HG03521 (cell line): Measurements from ENCODE around the gene TACC2.
A peak's percentile ranks its signal among the peaks of the same experiment; 100 is the strongest.
"Not testable (repeated sequence)": the region's sequence is repeated elsewhere in the genome, so short reads cannot be mapped to it uniquely, and the experiment has no call there.

Experiments used
- ATAC-seq: cut with Tn5 transposase; IDR thresholded peaks from one replicate; pipeline ENCODE4 v1.9.1; 2021; ENCODE audit warnings: mild to moderate bottlenecking, moderate library complexity; ENCODE audit not compliant: unreplicated experiment

Gene TACC2, protein sequence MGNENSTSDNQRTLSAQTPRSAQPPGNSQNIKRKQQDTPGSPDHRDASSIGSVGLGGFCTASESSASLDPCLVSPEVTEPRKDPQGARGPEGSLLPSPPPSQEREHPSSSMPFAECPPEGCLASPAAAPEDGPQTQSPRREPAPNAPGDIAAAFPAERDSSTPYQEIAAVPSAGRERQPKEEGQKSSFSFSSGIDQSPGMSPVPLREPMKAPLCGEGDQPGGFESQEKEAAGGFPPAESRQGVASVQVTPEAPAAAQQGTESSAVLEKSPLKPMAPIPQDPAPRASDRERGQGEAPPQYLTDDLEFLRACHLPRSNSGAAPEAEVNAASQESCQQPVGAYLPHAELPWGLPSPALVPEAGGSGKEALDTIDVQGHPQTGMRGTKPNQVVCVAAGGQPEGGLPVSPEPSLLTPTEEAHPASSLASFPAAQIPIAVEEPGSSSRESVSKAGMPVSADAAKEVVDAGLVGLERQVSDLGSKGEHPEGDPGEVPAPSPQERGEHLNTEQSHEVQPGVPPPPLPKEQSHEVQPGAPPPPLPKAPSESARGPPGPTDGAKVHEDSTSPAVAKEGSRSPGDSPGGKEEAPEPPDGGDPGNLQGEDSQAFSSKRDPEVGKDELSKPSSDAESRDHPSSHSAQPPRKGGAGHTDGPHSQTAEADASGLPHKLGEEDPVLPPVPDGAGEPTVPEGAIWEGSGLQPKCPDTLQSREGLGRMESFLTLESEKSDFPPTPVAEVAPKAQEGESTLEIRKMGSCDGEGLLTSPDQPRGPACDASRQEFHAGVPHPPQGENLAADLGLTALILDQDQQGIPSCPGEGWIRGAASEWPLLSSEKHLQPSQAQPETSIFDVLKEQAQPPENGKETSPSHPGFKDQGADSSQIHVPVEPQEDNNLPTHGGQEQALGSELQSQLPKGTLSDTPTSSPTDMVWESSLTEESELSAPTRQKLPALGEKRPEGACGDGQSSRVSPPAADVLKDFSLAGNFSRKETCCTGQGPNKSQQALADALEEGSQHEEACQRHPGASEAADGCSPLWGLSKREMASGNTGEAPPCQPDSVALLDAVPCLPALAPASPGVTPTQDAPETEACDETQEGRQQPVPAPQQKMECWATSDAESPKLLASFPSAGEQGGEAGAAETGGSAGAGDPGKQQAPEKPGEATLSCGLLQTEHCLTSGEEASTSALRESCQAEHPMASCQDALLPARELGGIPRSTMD (N-terminal part only)

GRCh38 chr10:121988361-121989324 is at the start of gene TACC2:
Gene TACC2 (plus strand): TSS chr10:121989163. CDS start chr10:122021982, 32,819 bp downstream.
- ATAC-seq: no peak

DNA sequence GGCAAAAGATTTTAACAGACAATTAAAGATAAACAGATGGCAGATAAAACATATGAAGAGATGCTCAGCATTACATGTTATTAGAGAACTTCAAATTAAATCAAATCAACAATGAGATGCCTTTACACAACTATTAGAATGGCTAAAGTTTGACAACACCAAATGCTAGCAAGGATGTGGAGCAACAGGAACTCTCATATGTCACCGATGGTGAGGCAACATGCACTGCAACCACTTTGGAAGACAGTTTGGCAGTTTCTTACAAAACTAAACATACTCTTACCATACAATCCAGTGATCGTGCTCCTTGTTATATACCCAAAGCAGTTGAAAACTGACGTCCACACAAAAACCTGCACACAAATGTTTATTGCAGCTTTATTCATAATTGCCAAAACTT is 47.4 kb upstream of the TACC2 start:
- ATAC-seq: no peak

- no peak for ATAC-seq
Measured at GRCh38 chr10:121942749-121943416, 46.1 kb upstream of the TACC2 start.

GRCh38 chr10:121947343-121948330 is 41.3 kb upstream of the TACC2 start:
- ATAC-seq: no peak

GRCh38 chr10:121949049-121949448 is 39.9 kb upstream of the TACC2 start:
- ATAC-seq: no peak

GRCh38 chr10:121949451-121949850 is 39.5 kb upstream of the TACC2 start:
- ATAC-seq: no peak

DNA sequence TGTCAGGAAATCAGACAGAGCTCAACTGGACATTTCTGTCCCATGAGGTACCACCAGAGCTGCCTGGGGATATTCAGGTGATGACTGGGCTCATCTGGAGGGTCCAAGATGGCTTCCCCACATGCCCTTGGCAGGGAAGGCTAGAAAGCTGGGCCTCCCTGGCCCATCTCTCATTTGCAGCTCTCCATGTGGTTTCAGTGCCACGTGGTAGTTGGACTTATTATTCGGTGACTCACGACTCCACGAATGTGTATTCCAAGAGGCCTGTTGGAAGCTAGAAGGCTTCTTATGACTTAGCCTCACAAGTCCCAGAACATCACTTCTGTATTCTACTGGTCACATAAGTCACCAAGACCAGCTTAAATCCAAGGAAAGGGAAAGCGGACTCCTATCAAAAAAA is 36.7 kb upstream of the TACC2 start:
- no peak for ATAC-seq

DNA sequence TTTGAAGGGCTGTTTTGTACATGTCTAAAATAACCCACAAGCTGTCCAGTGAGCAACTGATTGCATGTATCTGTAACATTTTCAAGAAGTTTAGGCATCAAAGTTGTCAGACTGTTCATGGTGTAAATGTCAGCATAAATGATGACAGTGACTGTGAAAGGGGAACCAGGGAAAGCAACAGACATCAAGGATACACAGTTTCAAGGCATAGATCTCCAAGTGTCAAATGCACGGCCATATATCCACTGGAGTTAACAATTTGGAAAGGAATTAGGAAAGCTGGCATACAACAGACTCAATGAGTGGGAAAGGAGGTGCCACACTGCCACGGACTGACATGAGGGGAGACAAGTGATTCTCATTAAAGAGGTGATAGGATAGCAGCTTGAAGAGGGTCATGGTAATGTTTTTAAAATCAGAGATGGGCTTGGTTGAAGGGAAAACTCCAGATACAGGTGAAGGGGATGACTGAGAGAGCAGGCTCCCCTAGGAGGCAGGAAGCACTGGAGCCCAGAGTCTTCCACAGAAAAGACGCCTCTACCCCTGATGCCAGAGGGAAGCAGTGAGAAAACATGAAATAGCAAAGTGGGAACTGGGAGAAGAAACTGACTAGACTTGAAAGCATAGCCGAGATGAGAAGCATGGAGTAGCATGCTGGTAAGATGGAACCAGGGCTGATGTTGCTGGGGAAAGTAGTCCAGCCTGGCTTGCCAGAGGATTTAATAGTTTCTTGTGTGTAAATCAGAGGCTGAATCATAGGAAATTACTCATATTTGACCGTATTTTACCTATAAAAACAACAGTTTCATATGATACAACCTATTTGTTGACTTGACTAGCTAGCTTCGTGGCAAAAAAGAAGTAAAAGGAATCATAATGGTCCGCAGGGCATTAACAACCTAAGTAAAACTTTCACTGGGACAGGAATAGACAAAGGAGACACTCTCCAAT is 32.6 kb upstream of the TACC2 start:
- ATAC-seq: no peak

DNA sequence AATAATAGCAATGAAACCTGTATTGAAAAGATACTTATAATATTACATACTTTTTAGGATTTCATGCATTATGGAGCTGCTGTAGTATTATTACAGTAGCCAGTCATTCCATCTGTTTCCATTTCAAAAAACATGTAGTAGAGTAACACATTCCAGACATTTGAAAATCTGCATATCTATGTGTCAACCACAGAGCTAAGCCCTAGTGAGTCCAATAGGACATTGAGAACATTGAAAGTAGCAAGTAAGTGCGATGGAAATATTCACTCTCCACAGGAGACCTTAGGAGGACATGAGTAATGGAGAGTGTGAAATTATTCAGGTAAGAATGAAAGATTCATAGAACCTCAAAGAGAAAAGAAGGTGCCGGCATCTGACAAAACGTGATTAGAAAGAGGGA is 29.3 kb upstream of the TACC2 start:
- no peak for ATAC-seq

DNA sequence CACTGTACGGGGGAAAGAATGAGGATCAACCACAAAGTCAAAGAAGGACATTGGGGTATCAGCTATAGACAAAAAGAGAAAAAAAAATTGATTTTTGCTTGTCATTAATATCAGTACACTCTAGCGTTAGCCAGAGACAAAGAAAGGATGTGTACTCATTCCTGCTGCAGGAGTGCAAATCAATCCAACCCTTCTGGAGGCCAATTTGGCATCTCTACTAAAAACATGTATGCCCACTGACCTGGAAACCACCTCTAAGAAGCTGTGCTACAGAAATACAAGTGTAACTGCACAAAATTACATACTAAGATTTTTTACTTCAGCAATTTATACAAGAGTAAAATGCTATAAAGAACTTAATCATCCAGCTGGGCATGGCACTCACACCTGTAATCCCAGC is 27.5 kb upstream of the TACC2 start:
- ATAC-seq: no peak

DNA sequence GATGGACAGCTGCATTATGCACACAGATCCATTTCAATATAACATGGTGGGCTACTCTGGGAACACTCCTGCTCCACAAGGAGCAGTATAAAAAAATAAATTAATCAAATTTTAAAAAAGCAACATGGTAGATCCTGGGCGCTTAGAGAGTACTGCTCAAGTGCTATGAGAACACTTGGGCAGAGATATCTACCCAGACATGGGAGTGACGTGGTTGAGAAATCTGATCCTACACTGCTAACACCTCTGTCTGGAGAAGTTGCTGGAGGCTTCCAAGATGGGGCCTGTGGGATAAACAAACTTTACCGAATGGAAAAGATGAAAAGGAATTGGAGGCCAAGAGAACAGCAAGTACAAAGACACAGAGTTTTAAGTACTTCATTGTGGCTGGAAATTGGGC is 23.0 kb upstream of the TACC2 start:
- no peak for ATAC-seq

GRCh38 chr10:121969086-121969485 is 19.9 kb upstream of the TACC2 start:
- ATAC-seq: not testable (repeated sequence)

DNA sequence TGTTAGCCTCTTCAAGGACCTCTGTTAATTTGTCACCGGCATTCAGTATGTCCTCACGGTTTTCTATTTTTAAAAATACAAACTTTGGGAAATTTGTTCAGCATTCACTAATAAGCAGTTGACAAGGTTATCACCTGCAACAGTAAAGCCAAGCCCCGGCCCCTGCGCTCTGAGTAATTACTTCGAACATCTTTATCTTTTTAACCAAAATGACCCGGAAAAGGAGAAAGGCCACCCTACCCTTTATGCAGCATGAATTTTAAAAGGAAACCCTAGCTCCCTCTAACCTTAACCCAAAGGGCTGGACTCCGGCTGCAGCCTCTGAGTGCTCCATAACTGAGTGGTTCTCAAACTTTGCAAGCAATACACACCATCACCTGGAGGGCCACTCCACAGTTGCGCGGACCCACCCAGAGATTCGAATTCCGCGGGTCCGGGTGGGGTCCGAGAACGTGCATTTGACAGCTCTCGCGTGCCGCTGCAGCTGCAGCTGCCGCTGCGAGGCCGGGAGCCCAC is 14.9 kb upstream of the TACC2 start:
- peak; percentile 30 for ATAC-seq

GRCh38 chr10:121974535-121975294 is 14.2 kb upstream of the TACC2 start, which contains the start of gene NSMCE4A:
Gene NSMCE4A (minus strand): TSS chr10:121975217. CDS start chr10:121975165, 52 bp downstream.
- ATAC-seq: peak; percentile 73

DNA sequence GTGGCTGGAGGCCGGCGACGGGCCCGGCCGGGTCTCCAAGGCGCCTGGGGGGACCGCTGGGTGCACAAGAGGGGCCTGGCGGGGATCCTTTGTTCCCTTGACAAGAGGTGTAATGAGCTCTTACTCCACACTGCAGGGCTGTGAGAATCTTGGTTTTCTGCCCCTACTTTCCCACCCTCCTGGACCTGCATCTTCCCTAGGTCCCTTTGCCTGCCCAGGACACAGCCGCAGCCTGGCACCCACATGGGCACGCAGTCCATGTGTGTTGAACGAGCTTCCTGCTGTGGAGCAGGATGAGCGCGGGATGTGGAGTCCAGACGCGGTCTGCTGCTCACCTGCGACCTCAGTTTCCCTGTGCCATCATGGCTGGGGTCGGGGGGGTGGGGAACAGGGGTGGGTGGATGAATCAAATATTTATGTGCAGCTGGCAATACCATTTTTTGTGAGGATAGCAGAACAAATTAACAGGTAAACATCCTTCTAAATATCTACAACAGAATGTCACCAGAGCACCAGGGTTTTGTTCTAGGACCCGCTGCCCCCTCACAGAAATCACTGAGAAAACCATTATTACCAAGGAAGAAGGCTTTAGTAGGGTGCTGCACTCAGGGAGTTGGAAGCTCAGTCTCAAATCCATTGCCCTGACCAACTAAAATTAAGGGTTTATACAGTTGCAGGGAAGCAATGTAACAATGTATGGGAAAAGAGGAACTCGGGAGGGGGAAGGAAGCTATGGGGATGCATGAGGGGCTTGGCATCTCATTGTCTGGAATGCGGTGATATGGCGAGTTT is 13.5 kb upstream of the TACC2 start:
- ATAC-seq: no peak
